Heart left ventricle (tissue), 13 donors: ENCODE measurements around the gene LZTFL1.

Experiments
- CTCF ChIP-seq, 12 donors: fragments of 200-600 bp; sonication (generic) in 4 of 12; IDR thresholded peaks; one replicate each; pipeline versions ENCODE4 v1.5.0 to v1.8.0; 2018 to 2022; ENCODE audit warnings: antibody characterized with exemption in 12 of 12, mild to moderate bottlenecking in 5 of 12
- POLR2A ChIP-seq, 2 donors: fragments of 450-650 bp; IDR thresholded peaks; one replicate each; pipeline ENCODE4 v1.6.1; 2017; ENCODE audit warnings: antibody characterized with exemption in 2 of 2, mild to moderate bottlenecking in 2 of 2, moderate library complexity in 2 of 2
- donor health status: ischemic (EF 13 %, LVEDD 7.1; RV severe dilation, severe dysfunction).
- donor health status: DM: no; HTN: yes; CAD: no.
- donor health status: DM: no; HTN: no; CAD: no.
- donor health status: ischemic (EF 25% LVEDD 6.9; RV normal size, moderate dysfunction).
- donor health status: ischemic (EF 25% LVEDD 5.7; RV mildly dilated, moderate dysfunction).
- donor health status: ischemic (EF 35%, LVEDD 5.7; RV mildly dilated, moderate dysfunction).
- donor health status: nonischemic (EF 11% LVEDD 7.7; RV severe dilation, severe dysfunction).
- donor health status: DM: yes; HTN: yes; CAD: no.
- donor health status: PGD.
- donor health status: ischemic (EF 29% LVEDD 5.4; RV normal size, mild dysfunction).
- donor health status: nonischemic (EF 23%, LVEDD 6.1; RV moderate dilation, normal function).

- TF ChIP-seq POLR2A (IDR thresholded peaks at IDR 0.05): no peak
- no peak for TF ChIP-seq CTCF (IDR thresholded peaks at IDR 0.05)
Measured at GRCh38 chr3:45838466-45838865, 3.5 kb downstream of the LZTFL1 start.
